Thoracic aorta (tissue), 2 donors: ENCODE measurements around the gene GALNT13. TPM values are rescaled to one million over a fixed set of nuclear protein-coding genes. Genes with fewer than 3 reads are reported as not detected.

Experiments used
- ATAC-seq: fragments of 150-250 bp; one replicate; pipeline ENCODE4 v1.8.0; 2017; ENCODE audit warnings: low read depth; ENCODE audit not compliant: insufficient number of reproducible peaks, low FRiP score
- DNase-seq: peaks from one replicate; pipeline ENCODE4 v3.0.0-alpha.2; 2020; ENCODE audit warnings: low spot score
- H3K27ac ChIP-seq, 2 donors: fragments of 200-600 bp; sonication (generic); 1 replicate in 1 of 2; 2 replicates in 1 of 2; pipeline ENCODE4 v1.5.1; 2016; ENCODE audit warnings: mild to moderate bottlenecking in 2 of 2, moderate library complexity in 2 of 2
- H3K27me3 ChIP-seq: fragments of 200-600 bp; sonication (generic); replicated peaks from 2 replicates; pipeline ENCODE4 v1.6.0; 2016; ENCODE audit warnings: mild to moderate bottlenecking; ENCODE audit not compliant: insufficient read depth
- H3K36me3 ChIP-seq: fragments of 200-600 bp; sonication (generic); one replicate; pipeline ENCODE4 v1.5.1; 2016
- H3K4me1 ChIP-seq, 2 donors: fragments of 200-600 bp; sonication (generic); 1 replicate in 1 of 2; 2 replicates in 1 of 2; pipeline versions ENCODE4 v1.5.1 to v1.6.0; 2016; ENCODE audit warnings: low read depth in 2 of 2, mild to moderate bottlenecking in 1 of 2; ENCODE audit not compliant: control insufficient read depth in 1 of 2
- H3K4me3 ChIP-seq: fragments of 200-600 bp; sonication (generic); 2 replicates; pipeline ENCODE4 v1.5.1; 2016; ENCODE audit warnings: mild to moderate bottlenecking
- H3K9me3 ChIP-seq: fragments of 200-600 bp; sonication (generic); 2 replicates; pipeline ENCODE4 v1.5.1; 2016
- CTCF ChIP-seq: fragments of 200-600 bp; sonication (generic); IDR thresholded peaks from one replicate; pipeline ENCODE4 v1.5.1; 2019; ENCODE audit warnings: antibody characterized with exemption
- total RNA-seq, 2 donors: library from RNA; depleted of rRNA; stranded (reverse); fragments of >200 nt; gene quantifications; one replicate each; pipeline versions ENCODE4 v1.1.0 to v1.2.3, GENCODE V29; 2016

GALNT13 gene
- total RNA-seq, 2 donors from 2014 or later: 2.5 to 30.1 TPM

GRCh38 chr2:153944800-153945199 lies 73.1 kb downstream of the GALNT13 start:
- no peaks in the 10 kb centered on the region for H3K9me3 ChIP-seq
- H3K4me1 ChIP-seq: no peaks in the 10 kb centered on the region
- H3K27ac ChIP-seq: no peak overlapping the region
- no peak for TF ChIP-seq CTCF
- H3K36me3 ChIP-seq: no peaks in the 10 kb centered on the region
- H3K27me3 ChIP-seq: no peaks in the 10 kb centered on the region
- H3K4me3 ChIP-seq: no peak overlapping the region
- ATAC-seq (no peak), DNase-seq (no peak)

GRCh38 chr2:153946036-153946435 lies 74.3 kb downstream of the GALNT13 start:
- TF ChIP-seq CTCF: no peak
- no peak for DNase-seq
- Histone ChIP-seq H3K9me3 (no peaks in the 10 kb centered on the region), H3K36me3 (no peaks in the 10 kb centered on the region), H3K4me3 (no peak overlapping the region), H3K27ac (no peak overlapping the region), H3K27me3 (no peaks in the 10 kb centered on the region), H3K4me1 (no peaks in the 10 kb centered on the region)
- no peak for ATAC-seq

GRCh38 chr2:153953761-153954160 lies 82.0 kb downstream of the GALNT13 start:
- Histone ChIP-seq H3K27ac (no peak overlapping the region), H3K4me1 (no peaks in the 10 kb centered on the region), H3K4me3 (no peak overlapping the region), H3K9me3 (no peaks in the 10 kb centered on the region), H3K27me3 (no peaks in the 10 kb centered on the region), H3K36me3 (no peaks in the 10 kb centered on the region)
- DNase-seq (no peak), ATAC-seq (no peak)
- TF ChIP-seq CTCF: no peak

GRCh38 chr2:153963256-153963655 lies 91.5 kb downstream of the GALNT13 start:
- H3K27me3 ChIP-seq: no peaks in the 10 kb centered on the region
- no peak for ATAC-seq

GRCh38 chr2:153967248-153967973 lies 95.7 kb downstream of the GALNT13 start:
- H3K27me3 ChIP-seq: no peaks in the 10 kb centered on the region
- no peak for DNase-seq
- no peaks in the 10 kb centered on the region for H3K36me3 ChIP-seq
- no peak for ATAC-seq
- H3K4me3 ChIP-seq: no peak overlapping the region
- H3K4me1 ChIP-seq: no peaks in the 10 kb centered on the region
- no peak overlapping the region for H3K27ac ChIP-seq
- TF ChIP-seq CTCF: no peak
- no peaks in the 10 kb centered on the region for H3K9me3 ChIP-seq

More at GRCh38 chr2:153963256-153963655, 91.5 kb downstream of the GALNT13 start:
- Histone ChIP-seq H3K27ac (no peak overlapping the region), H3K9me3 (no peaks in the 10 kb centered on the region), H3K4me1 (no peaks in the 10 kb centered on the region), H3K36me3 (no peaks in the 10 kb centered on the region), H3K4me3 (no peak overlapping the region)
- DNase-seq: no peak
- TF ChIP-seq CTCF: no peak
